Keratinocyte (primary cell): Measurements from ENCODE around the gene PABPN1. TPM values are rescaled to one million over a fixed set of nuclear protein-coding genes. Genes with fewer than 3 reads are reported as not detected.

Experiments used
- DNase-seq: peaks from one replicate; pipeline ENCODE4 v3.0.0-alpha.2; 2011; ENCODE audit warnings: low read depth, missing footprints, low spot score
- FAIRE-seq: peaks from 2 replicates; lab custom pipeline; 2011; peaks lifted over from hg19 to GRCh38; lab: Jason Lieb, UNC
- H2AFZ ChIP-seq: 2 replicates; pipeline ENCODE4 v1.6.0; 2012; ENCODE audit warnings: low read length, control low read depth, inconsistent platforms; ENCODE audit not compliant: control insufficient read depth
- H3K27ac ChIP-seq: 2 replicates; pipeline ENCODE4 v1.5.1; 2011; ENCODE audit warnings: low read length; ENCODE audit not compliant: control insufficient read depth, insufficient read depth
- H3K27me3 ChIP-seq: 3 replicates; pipeline ENCODE4 v1.6.0; 2011; ENCODE audit warnings: low read length; ENCODE audit not compliant: control insufficient read depth, insufficient read depth; ENCODE audit errors: extremely low read depth
- H3K36me3 ChIP-seq, 2 experiments: 2 replicates in 1 of 2; 3 replicates in 1 of 2; pipeline ENCODE4 v1.5.1; 2011; ENCODE audit warnings: low read length in 2 of 2, mild to moderate bottlenecking in 1 of 2; ENCODE audit not compliant: control insufficient read depth in 2 of 2, insufficient read depth in 2 of 2; ENCODE audit errors: extremely low read depth in 1 of 2
- H3K4me1 ChIP-seq: 3 replicates; pipeline ENCODE4 v1.5.1; 2011; ENCODE audit warnings: low read length; ENCODE audit not compliant: control insufficient read depth, insufficient read depth; ENCODE audit errors: extremely low read depth
- H3K4me2 ChIP-seq: 3 replicates; pipeline ENCODE4 v1.6.0; 2011; ENCODE audit warnings: low read depth, low read length; ENCODE audit not compliant: control insufficient read depth, insufficient read depth; ENCODE audit errors: extremely low read depth
- H3K4me3 ChIP-seq, 3 experiments: fragments of 200-600 bp in 1 of 3; sonication (generic) in 1 of 3; 2 replicates in 2 of 3; 3 replicates in 1 of 3; pipeline ENCODE4 v1.5.1; 2011 to 2016; ENCODE audit warnings: low read length in 3 of 3, mild to moderate bottlenecking in 3 of 3, control low read depth in 2 of 3, inconsistent platforms in 1 of 3, low read depth in 1 of 3, mixed read lengths in 1 of 3, mixed run types in 1 of 3, moderate library complexity in 1 of 3; ENCODE audit not compliant: control insufficient read depth in 2 of 3, insufficient read depth in 2 of 3; ENCODE audit errors: extremely low read depth in 1 of 3
- H3K79me2 ChIP-seq: 2 replicates; pipeline ENCODE4 v1.6.0; 2012; ENCODE audit warnings: low read length; ENCODE audit not compliant: control insufficient read depth, insufficient read depth
- H3K9ac ChIP-seq: 3 replicates; pipeline ENCODE4 v1.6.0; 2011; ENCODE audit warnings: low read length; ENCODE audit not compliant: control insufficient read depth, insufficient read depth; ENCODE audit errors: extremely low read depth
- H3K9me1 ChIP-seq: 3 replicates; pipeline ENCODE4 v1.6.0; 2011; ENCODE audit warnings: low read length; ENCODE audit not compliant: control insufficient read depth, insufficient read depth; ENCODE audit errors: extremely low read depth
- H3K9me3 ChIP-seq: 2 replicates; pipeline ENCODE4 v1.5.1; 2012; ENCODE audit warnings: low read depth, low read length; ENCODE audit not compliant: control insufficient read depth
- H4K20me1 ChIP-seq: 3 replicates; pipeline ENCODE4 v1.6.0; 2011; ENCODE audit warnings: low read length; ENCODE audit not compliant: control insufficient read depth, insufficient read depth; ENCODE audit errors: extremely low read depth
- EZH2 ChIP-seq: IDR thresholded peaks from one replicate; pipeline ENCODE4 v1.6.1; 2012; ENCODE audit warnings: inconsistent platforms, mild to moderate bottlenecking, low read length, moderate library complexity
- dilution Hi-C: fragments of 300-500 bp; cut with MboI; formaldehyde crosslinking; loops from one replicate; pipeline ENCODE4 v1.7.0; 2020; ENCODE audit warnings: low sequenced_read_pairs; ENCODE audit not compliant: extremely low pct_ligation_motif_present
- polyA plus RNA-seq, 5 experiments: library from polyadenylated mRNA; depleted of rRNA in 3 of 5; stranded (reverse) in 3 of 5; stranded (forward) in 1 of 5; unstranded in 1 of 5; fragments of >200 nt; gene quantifications; 1 replicate in 1 of 5; 2 replicates in 3 of 5; 3 replicates in 1 of 5; pipeline versions ENCODE4 v1.2.1 to v1.2.3, GENCODE V29; 2011 to 2012; ENCODE audit warnings: missing spikeins in 2 of 5, low read depth in 1 of 5, low replicate concordance in 1 of 5
- TF ChIP-seq, protein P1 (sequence below), 3 experiments: IDR thresholded peaks in 1 of 3; conservative IDR thresholded peaks in 1 of 3; optimal IDR thresholded peaks in 1 of 3; 2 replicates in 2 of 3; 3 replicates in 1 of 3; pipeline versions ENCODE3 to v1.5.1; 2011; ENCODE audit warnings: low read length in 3 of 3, mild to moderate bottlenecking in 3 of 3, moderate library complexity in 2 of 3, control low read depth in 1 of 3, inconsistent platforms in 1 of 3; ENCODE audit not compliant: insufficient read depth in 2 of 3; ENCODE audit errors: extremely low read depth in 1 of 3

The PABPN1 gene
- polyA plus RNA-seq, 1 donor (not counting 4 experiments of a cell fraction or from before 2014, with no cell fraction given), result 185 TPM

DNA sequence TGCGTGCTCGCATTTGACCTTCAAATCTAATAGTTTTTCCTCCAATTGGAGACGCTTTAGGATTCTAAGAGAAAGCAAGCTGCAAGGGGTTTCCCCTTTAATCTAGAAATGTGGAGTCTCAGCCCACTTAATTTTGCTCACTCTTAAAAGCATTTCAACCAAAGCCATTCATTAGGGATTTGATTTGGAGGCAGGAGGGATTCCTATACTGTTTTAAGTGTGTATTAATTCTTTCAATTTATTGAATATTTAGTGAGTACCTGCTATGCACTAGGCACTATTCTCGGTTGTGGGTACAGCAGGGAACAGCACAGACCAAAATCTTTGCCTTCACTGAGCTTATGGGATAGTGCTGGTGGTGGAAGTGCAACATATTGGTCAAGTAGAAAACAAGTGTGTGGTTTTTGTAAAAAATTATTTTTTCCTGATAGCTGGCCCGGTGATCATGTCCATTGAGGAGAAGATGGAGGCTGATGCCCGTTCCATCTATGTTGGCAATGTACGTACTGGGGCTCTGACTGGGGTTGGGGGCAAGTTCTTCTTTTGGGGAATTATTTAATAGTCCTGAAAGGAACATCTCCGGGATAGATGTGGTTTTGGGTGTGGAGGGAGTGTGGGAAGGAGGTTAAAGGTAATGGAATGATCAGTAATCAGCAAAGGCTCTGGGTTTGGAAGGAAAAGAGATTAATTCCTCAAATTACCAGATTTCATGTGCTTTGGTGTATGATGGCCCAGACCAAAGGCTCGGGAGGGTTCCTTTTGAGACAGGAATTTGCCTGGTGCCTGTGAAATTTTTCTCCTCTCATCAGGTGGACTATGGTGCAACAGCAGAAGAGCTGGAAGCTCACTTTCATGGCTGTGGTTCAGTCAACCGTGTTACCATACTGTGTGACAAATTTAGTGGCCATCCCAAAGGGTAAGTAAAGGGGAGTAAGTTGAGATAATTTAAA is 1.6 kb downstream of the PABPN1 start:
- dilution Hi-C loops, result no loop called here
- Histone ChIP-seq H3K4me1 (peaks cover 19% of the 10 kb centered on the region), H3K9me1 (no peaks in the 10 kb centered on the region), H3K4me2 (peak overlapping the region; percentile 97), H3K27me3 (no peaks in the 10 kb centered on the region), H2AFZ (no peak overlapping the region), H3K27ac (peak overlapping the region; percentile 98), H3K79me2 (peaks cover 23% of the 10 kb centered on the region), H3K4me3 (peak overlapping the region; percentile 83 to 93 (median 91)), H4K20me1 (no peaks in the 10 kb centered on the region), H3K36me3 (peaks cover 20 to 22% of the 10 kb centered on the region in 2 experiments), H3K9ac (peak overlapping the region; percentile 98), H3K9me3 (no peaks in the 10 kb centered on the region)
- DNase-seq (no peak), FAIRE-seq (no peak)
- TF ChIP-seq EZH2, result no peak
- TF ChIP-seq, protein P1, sequence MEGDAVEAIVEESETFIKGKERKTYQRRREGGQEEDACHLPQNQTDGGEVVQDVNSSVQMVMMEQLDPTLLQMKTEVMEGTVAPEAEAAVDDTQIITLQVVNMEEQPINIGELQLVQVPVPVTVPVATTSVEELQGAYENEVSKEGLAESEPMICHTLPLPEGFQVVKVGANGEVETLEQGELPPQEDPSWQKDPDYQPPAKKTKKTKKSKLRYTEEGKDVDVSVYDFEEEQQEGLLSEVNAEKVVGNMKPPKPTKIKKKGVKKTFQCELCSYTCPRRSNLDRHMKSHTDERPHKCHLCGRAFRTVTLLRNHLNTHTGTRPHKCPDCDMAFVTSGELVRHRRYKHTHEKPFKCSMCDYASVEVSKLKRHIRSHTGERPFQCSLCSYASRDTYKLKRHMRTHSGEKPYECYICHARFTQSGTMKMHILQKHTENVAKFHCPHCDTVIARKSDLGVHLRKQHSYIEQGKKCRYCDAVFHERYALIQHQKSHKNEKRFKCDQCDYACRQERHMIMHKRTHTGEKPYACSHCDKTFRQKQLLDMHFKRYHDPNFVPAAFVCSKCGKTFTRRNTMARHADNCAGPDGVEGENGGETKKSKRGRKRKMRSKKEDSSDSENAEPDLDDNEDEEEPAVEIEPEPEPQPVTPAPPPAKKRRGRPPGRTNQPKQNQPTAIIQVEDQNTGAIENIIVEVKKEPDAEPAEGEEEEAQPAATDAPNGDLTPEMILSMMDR (optimal IDR thresholded peaks at IDR 0.05 in 1 of 3, IDR thresholded peaks at IDR 0.05 in 1 of 3, conservative IDR thresholded peaks at IDR 0.05 in 1 of 3; ENCODE audit: extremely low read depth in 1 of 3, insufficient read depth in 2 of 3, low read length in 3 of 3), result no peak

DNA sequence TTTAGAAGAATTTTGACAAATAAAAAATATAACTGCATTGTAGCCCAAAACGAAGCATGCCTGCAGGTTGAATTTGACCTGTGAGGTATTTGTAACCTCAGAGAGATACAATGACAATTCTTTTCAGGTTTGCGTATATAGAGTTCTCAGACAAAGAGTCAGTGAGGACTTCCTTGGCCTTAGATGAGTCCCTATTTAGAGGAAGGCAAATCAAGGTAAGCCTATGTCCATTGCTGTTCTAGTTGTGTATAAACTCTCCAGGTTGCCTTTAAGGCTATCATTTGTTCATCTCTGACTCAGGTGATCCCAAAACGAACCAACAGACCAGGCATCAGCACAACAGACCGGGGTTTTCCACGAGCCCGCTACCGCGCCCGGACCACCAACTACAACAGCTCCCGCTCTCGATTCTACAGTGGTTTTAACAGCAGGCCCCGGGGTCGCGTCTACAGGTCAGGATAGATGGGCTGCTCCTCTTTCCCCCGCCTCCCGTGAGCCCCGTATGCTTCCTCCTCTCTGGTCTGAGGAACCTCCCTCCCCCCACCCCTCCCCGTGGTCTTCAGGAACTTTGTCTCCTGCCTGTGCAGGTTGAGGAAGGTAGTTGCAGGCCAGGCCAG is 2.7 kb downstream of the PABPN1 start:
- DNase-seq (no peak), FAIRE-seq (no peak)
- Histone ChIP-seq H3K27me3 (no peaks in the 10 kb centered on the region), H3K4me3 (no peak overlapping the region), H3K9ac (no peak overlapping the region), H3K4me1 (peaks cover 19% of the 10 kb centered on the region), H2AFZ (no peak overlapping the region), H4K20me1 (no peaks in the 10 kb centered on the region), H3K79me2 (peaks cover 23% of the 10 kb centered on the region), H3K9me1 (no peaks in the 10 kb centered on the region), H3K4me2 (no peak overlapping the region), H3K36me3 (peaks cover 17 to 22% of the 10 kb centered on the region in 2 experiments), H3K27ac (no peak overlapping the region), H3K9me3 (no peaks in the 10 kb centered on the region)
- no peak for TF ChIP-seq EZH2
- TF ChIP-seq, protein P1 (optimal IDR thresholded peaks at IDR 0.05 in 1 of 3, IDR thresholded peaks at IDR 0.05 in 1 of 3, conservative IDR thresholded peaks at IDR 0.05 in 1 of 3; ENCODE audit: extremely low read depth in 1 of 3, insufficient read depth in 2 of 3, low read length in 3 of 3), result no peak
- dilution Hi-C loops, result no loop called here
